MCF 10A (cell line): ENCODE results near the gene SNX33. TPM values are rescaled to one million over a fixed set of nuclear protein-coding genes. Genes with fewer than 3 reads are reported as not detected.
"Not testable (repeated sequence)": the region's sequence is repeated elsewhere in the genome, so short reads cannot be mapped to it uniquely, and the experiment has no call there.

ENCODE experiments used
- BruUV-seq: library from RNA; stranded (reverse); fragments of 400-500 nt; replicated peaks from 2 replicates; lab custom pipeline; 2021; lab: Mats Ljungman, UMichigan
- CTCF ChIA-PET: fragments of 300-600 bp; sonication (Branson Sonifier 250); formaldehyde crosslinking; extraction: SDS; loops from one replicate; lab custom pipeline; 2021; ENCODE audit warnings: antibody characterized with exemption, inconsistent platforms; lab: Yijun Ruan, JAX
- POLR2A ChIA-PET: fragments of 300-600, 350-650 bp; sonication (Branson Sonifier 250); formaldehyde crosslinking; extraction: SDS; loops from one replicate; lab custom pipeline; 2020; ENCODE audit warnings: antibody characterized with exemption, inconsistent platforms; lab: Yijun Ruan, JAX
- DNase-seq: peaks from one replicate; pipeline ENCODE4 v3.0.0-alpha.2; 2018; ENCODE audit not compliant: unreplicated experiment
- H3K27ac Mint-ChIP-seq: one replicate; pipeline ENCODE4 v1.8.0; 2022; ENCODE audit warnings: mild to moderate bottlenecking, low read depth, mixed read lengths; ENCODE audit not compliant: unreplicated experiment
- H3K27me3 Mint-ChIP-seq: one replicate; pipeline ENCODE4 v1.8.0; 2022; ENCODE audit warnings: mixed read lengths; ENCODE audit not compliant: insufficient read depth, unreplicated experiment
- H3K36me3 Mint-ChIP-seq: one replicate; pipeline ENCODE4 v1.8.0; 2022; ENCODE audit warnings: mild to moderate bottlenecking, moderate library complexity, mixed read lengths; ENCODE audit not compliant: insufficient read depth, unreplicated experiment
- H3K4me1 Mint-ChIP-seq: one replicate; pipeline ENCODE4 v1.8.0; 2022; ENCODE audit warnings: mixed read lengths; ENCODE audit not compliant: insufficient read depth, unreplicated experiment
- H3K4me3 Mint-ChIP-seq: one replicate; pipeline ENCODE4 v1.8.0; 2022; ENCODE audit warnings: mild to moderate bottlenecking, moderate library complexity, mixed read lengths; ENCODE audit not compliant: unreplicated experiment
- H3K9me3 Mint-ChIP-seq: one replicate; pipeline ENCODE4 v1.8.0; 2022; ENCODE audit warnings: mixed read lengths; ENCODE audit not compliant: unreplicated experiment
- intact Hi-C: fragments of 100-400 bp; cut with micrococcal nuclease; formaldehyde crosslinking; loops from 2 replicates; pipeline ENCODE4 v1.14.1; 2022
- total RNA-seq: library from RNA; stranded (reverse); gene quantifications from 2 replicates; pipeline ENCODE4 v1.2.3, GENCODE V29; 2022
- TF ChIP-seq, protein P1 (sequence below): fragments of 200-600 bp; IDR thresholded peaks from one replicate; pipeline ENCODE4 v1.8.0; 2022; ENCODE audit warnings: antibody characterized with exemption, mild to moderate bottlenecking; ENCODE audit not compliant: unreplicated experiment

SNX33 gene
- total RNA-seq, 1 experiment from 2014 or later, result 15.2 TPM

GRCh38 chr15:75625542-75626347 lies 22.0 kb upstream of the SNX33 start, which contains the start of gene SNUPN:
Gene SNUPN, minus strand, starts transcription at chr15:75625725. Its CDS starts 4,674 bp downstream, at chr15:75621051.
- BruUV-seq, result TSS peak; percentile 91
- intact Hi-C loops, result loop anchor here (2.0 to 5.0 kb wide), 2 partner anchors 117 to 173 kb away; partner anchors contain the start of gene SIN3A
- Mint-ChIP-seq H3K4me3 (peak within 1 kb of the TSS; percentile 87), H3K4me1 (peaks cover 15% of the 10 kb centered on the region), H3K27ac (peak within 1 kb of the TSS; percentile 95), H3K9me3 (no peaks in the 10 kb centered on the region), H3K36me3 (no peaks in the 10 kb centered on the region), H3K27me3 (no peaks in the 10 kb centered on the region)
- ChIA-PET POLR2A (interaction anchor here (0.6 to 4.0 kb wide), 26 partner anchors 9 to 424 kb away, joined by 3 to 158 read pairs (median 4); partner anchors contain the start of genes C15orf39, IMP3, MAN2C1 and PTPN9), CTCF (interaction anchor here (0.5 to 3.6 kb wide), 9 partner anchors 14 to 1762 kb away, joined by 3 to 37 read pairs (median 4); partner anchors contain the start of genes IMP3 and SNX33)
- TF ChIP-seq, protein P1, sequence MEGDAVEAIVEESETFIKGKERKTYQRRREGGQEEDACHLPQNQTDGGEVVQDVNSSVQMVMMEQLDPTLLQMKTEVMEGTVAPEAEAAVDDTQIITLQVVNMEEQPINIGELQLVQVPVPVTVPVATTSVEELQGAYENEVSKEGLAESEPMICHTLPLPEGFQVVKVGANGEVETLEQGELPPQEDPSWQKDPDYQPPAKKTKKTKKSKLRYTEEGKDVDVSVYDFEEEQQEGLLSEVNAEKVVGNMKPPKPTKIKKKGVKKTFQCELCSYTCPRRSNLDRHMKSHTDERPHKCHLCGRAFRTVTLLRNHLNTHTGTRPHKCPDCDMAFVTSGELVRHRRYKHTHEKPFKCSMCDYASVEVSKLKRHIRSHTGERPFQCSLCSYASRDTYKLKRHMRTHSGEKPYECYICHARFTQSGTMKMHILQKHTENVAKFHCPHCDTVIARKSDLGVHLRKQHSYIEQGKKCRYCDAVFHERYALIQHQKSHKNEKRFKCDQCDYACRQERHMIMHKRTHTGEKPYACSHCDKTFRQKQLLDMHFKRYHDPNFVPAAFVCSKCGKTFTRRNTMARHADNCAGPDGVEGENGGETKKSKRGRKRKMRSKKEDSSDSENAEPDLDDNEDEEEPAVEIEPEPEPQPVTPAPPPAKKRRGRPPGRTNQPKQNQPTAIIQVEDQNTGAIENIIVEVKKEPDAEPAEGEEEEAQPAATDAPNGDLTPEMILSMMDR, result no peak
- peak; percentile 94 for DNase-seq

DNA sequence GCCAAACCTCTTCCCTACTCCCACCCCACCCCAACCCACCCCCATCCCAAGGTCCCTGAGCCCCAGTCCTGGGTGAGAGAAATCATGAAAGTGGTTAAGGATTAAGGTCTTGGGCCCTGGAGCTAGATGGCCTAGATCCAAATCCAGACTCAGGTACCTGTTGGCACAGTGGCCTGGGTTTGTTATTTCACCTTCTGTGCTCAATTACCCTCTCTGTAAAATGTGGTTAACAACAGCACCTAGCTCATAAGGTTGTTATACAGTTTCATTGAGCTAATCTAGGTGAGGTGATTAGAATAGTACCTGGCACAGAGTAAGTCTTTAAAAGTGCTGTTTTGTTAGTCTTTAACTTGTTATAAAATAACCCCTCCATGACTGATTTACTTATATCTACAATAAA lies 15.8 kb upstream of the SNX33 start:
- CTCF ChIA-PET, result no interaction called here

DNA sequence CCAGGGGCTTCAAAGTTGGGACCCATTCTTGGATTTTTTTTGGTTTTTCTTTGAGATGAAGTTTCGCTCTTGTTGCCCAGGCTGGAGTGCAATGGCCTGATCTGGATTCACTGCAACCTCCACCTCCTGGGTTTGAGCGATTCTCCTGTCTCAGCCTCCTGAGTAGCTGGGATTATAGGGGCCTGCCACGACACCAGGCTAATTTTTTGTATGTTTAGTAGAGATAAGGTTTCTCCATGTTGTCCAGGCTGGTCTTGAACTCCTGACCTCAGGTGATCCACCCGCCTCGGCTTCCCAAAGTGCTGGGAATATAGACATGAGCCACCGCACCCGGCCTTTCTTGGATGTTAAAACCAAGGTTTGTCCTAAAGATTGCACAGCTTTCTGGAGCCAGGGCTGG lies 13.8 kb upstream of the SNX33 start:
- BruUV-seq, H3K27ac Mint-ChIP-seq, H3K27me3 Mint-ChIP-seq, H3K9me3 Mint-ChIP-seq, intact Hi-C loops, CTCF ChIA-PET, DNase-seq, H3K4me3 Mint-ChIP-seq: not testable (repeated sequence)
- H3K36me3 Mint-ChIP-seq, result peaks cover 25% of the 10 kb centered on the region
- H3K4me1 Mint-ChIP-seq, result peaks cover 18% of the 10 kb centered on the region
- POLR2A ChIA-PET, result interaction anchor here (0.7 to 2.8 kb wide), 5 partner anchors 8 to 305 kb away, joined by 3 to 12 read pairs (median 3); partner anchors contain the start of genes MAN2C1, SNUPN and SNX33

More for the DNA sequence above, 15.8 kb upstream of the SNX33 start:
- no peaks in the 10 kb centered on the region for H3K27me3 Mint-ChIP-seq
- H3K27ac Mint-ChIP-seq, result no peak overlapping the region
- no peak overlapping the region for H3K4me3 Mint-ChIP-seq
- BruUV-seq, result no TSS peak
- no peaks in the 10 kb centered on the region for H3K9me3 Mint-ChIP-seq
- peaks cover 12% of the 10 kb centered on the region for H3K4me1 Mint-ChIP-seq
- POLR2A ChIA-PET, result interaction anchor here (1.0 kb wide), 1 partner anchor 177 kb away, joined by 6 read pairs; no protein-coding TSS in a partner anchor
- H3K36me3 Mint-ChIP-seq, result peaks cover 6% of the 10 kb centered on the region
- TF ChIP-seq, protein P1, result no peak
- DNase-seq, result no peak
- intact Hi-C loops, result no loop called here

DNA sequence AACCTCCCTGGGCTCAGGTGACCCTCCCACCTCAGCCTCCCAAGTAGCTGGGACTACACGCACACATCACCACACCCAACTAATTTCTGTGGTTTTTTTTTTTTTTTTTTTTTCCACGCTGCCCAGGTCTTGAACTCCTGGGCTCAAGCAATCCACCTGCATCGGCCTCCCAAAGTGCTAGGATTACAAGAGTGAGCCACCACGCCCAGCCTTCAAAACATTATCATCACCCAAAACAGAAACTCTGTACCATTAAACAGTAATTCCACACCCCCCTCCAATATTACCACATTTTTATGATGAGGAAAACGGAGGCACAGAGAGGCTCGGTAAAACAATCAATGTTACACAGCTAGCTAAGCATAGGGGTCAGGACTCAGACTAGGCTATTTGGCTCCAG lies 11.7 kb upstream of the SNX33 start:
- TF ChIP-seq, protein P1, result no peak
- intact Hi-C loops, result loop anchor here (5.0 kb wide), 1 partner anchor 166 kb away; no protein-coding TSS in a partner anchor
- Mint-ChIP-seq H3K36me3 (peaks cover 26% of the 10 kb centered on the region), H3K9me3 (no peaks in the 10 kb centered on the region), H3K27me3 (no peaks in the 10 kb centered on the region), H3K4me3 (no peak overlapping the region), H3K27ac (no peak overlapping the region), H3K4me1 (peaks cover 18% of the 10 kb centered on the region)
- no TSS peak for BruUV-seq
- DNase-seq, result no peak
- ChIA-PET CTCF (interaction anchor here (0.8 to 2.1 kb wide), 4 partner anchors 11 to 176 kb away, joined by 4 to 7 read pairs (median 4); no protein-coding TSS in a partner anchor), POLR2A (interaction anchor here (0.9 to 6.3 kb wide), 4 partner anchors 8 to 183 kb away, joined by 6 to 182 read pairs (median 9); partner anchors contain the start of genes SIN3A and SNX33)
